Common myeloid progenitor, CD34-positive (primary cell): ENCODE data around the gene AKAP6. TPM values are rescaled to one million over a fixed set of nuclear protein-coding genes. Genes with fewer than 3 reads are reported as not detected.

ENCODE experiments used
- CTCF ChIA-PET: fragments of 350-600 bp; sonication (Branson Sonifier 250); formaldehyde crosslinking; loops from one replicate; lab custom pipeline; 2021; ENCODE audit warnings: antibody characterized with exemption; lab: Charles Lee
- POLR2A ChIA-PET: fragments of 350-600 bp; sonication (Branson Sonifier 250); formaldehyde crosslinking; loops from one replicate; lab custom pipeline; 2021; ENCODE audit warnings: antibody characterized with exemption; lab: Charles Lee
- DNase-seq, 3 donors: peaks; one replicate each; pipeline versions ENCODE4 v3.0.0 to v3.0.0-alpha.2; 2013
- H3K27ac ChIP-seq, 2 experiments: 1 replicate in 1 of 2; 2 replicates in 1 of 2; pipeline ENCODE4 v1.7.0; 2013; ENCODE audit warnings: inconsistent platforms in 2 of 2, low read length in 2 of 2, mild to moderate bottlenecking in 2 of 2, low read depth in 1 of 2, moderate library complexity in 1 of 2; ENCODE audit not compliant: severe bottlenecking in 2 of 2, insufficient read depth in 1 of 2, poor library complexity in 1 of 2
- H3K27me3 ChIP-seq, 5 experiments: replicated peaks in 2 of 5; 1 replicate in 3 of 5; 2 replicates in 2 of 5; pipeline versions ENCODE4 v1.6.1 to v1.7.0; 2013; ENCODE audit warnings: low read length in 4 of 5, mild to moderate bottlenecking in 2 of 5, moderate library complexity in 2 of 5, inconsistent platforms in 1 of 5; ENCODE audit not compliant: insufficient read depth in 5 of 5, control insufficient read depth in 4 of 5
- H3K36me3 ChIP-seq, 4 experiments: 1 replicate in 2 of 4; 2 replicates in 2 of 4; pipeline versions ENCODE4 v1.6.1 to v1.7.0; 2013; ENCODE audit warnings: low read length in 3 of 4, control low read depth in 1 of 4, mild to moderate bottlenecking in 1 of 4; ENCODE audit not compliant: control insufficient read depth in 4 of 4, insufficient read depth in 4 of 4
- H3K4me1 ChIP-seq, 4 experiments: 1 replicate in 3 of 4; 2 replicates in 1 of 4; pipeline versions ENCODE4 v1.6.1 to v1.7.1; 2013; ENCODE audit warnings: low read length in 3 of 4, mild to moderate bottlenecking in 3 of 4, control low read depth in 1 of 4, inconsistent platforms in 1 of 4, moderate library complexity in 1 of 4; ENCODE audit not compliant: control insufficient read depth in 4 of 4, insufficient read depth in 4 of 4; ENCODE audit errors: control extremely low read depth in 1 of 4
- H3K4me3 ChIP-seq, 7 experiments: 1 replicate in 4 of 7; 2 replicates in 3 of 7; pipeline versions ENCODE4 v1.5.1 to v1.7.0; 2013; ENCODE audit warnings: mild to moderate bottlenecking in 7 of 7, low read length in 6 of 7, moderate library complexity in 6 of 7, inconsistent platforms in 2 of 7, low read depth in 2 of 7, control low read depth in 1 of 7; ENCODE audit not compliant: insufficient read depth in 4 of 7, control insufficient read depth in 1 of 7; ENCODE audit errors: extremely low read depth in 1 of 7
- H3K9me3 ChIP-seq, 5 experiments: 1 replicate in 4 of 5; 2 replicates in 1 of 5; pipeline versions ENCODE4 v1.6.1 to v1.7.1; 2013; ENCODE audit warnings: low read length in 4 of 5, mild to moderate bottlenecking in 2 of 5, inconsistent platforms in 1 of 5, low read depth in 1 of 5, moderate library complexity in 1 of 5; ENCODE audit not compliant: control insufficient read depth in 4 of 5, insufficient read depth in 2 of 5; ENCODE audit errors: control extremely low read depth in 1 of 5
- WGBS: methylation state at CpG from one replicate; pipeline ENCODE4 v1.1.5; 2013; ENCODE audit not compliant: insufficient coverage; 5-methylcytosine and 5-hydroxymethylcytosine counted together
- polyA plus RNA-seq: library from polyadenylated mRNA; unstranded; fragments of 120-200 nt; gene quantifications from one replicate; pipeline ENCODE4 v1.2.1, GENCODE V29; 2013

The AKAP6 gene
- 2.0 TPM for polyA plus RNA-seq

- H3K4me1 ChIP-seq, result no peaks in the 10 kb centered on the region
- no peak within 1 kb of the TSS for H3K4me3 ChIP-seq
- H3K27me3 ChIP-seq, result no peaks in the 10 kb centered on the region
- POLR2A ChIA-PET, result no interaction called here
- no peak within 1 kb of the TSS for H3K27ac ChIP-seq
- no peaks in the 10 kb centered on the region for H3K36me3 ChIP-seq
- peaks cover 0 to 3% (median 2%) of the 10 kb centered on the region in 5 experiments for H3K9me3 ChIP-seq
- CTCF ChIA-PET, result no interaction called here
- WGBS, result 96% methylated on average over 7 of the region's 7 CpGs
- DNase-seq, result no peak
Measured at GRCh38 chr14:32329146-32329545, at the start of gene AKAP6. AKAP6 (plus strand) TSS chr14:32329298; CDS start chr14:32433494, 104,196 bp downstream.

GRCh38 chr14:32286602-32287001 lies 42.5 kb upstream of the AKAP6 start:
- ChIA-PET POLR2A (no interaction called here), CTCF (no interaction called here)
- Histone ChIP-seq H3K36me3 (no peaks in the 10 kb centered on the region), H3K4me3 (no peak overlapping the region), H3K4me1 (no peaks in the 10 kb centered on the region), H3K9me3 (peaks cover 0 to 3% (median 0%) of the 10 kb centered on the region in 5 experiments), H3K27me3 (no peaks in the 10 kb centered on the region), H3K27ac (no peak overlapping the region)
- DNase-seq, result no peak
- WGBS, result 57% methylated on average over 1 of the region's 1 CpG

- CTCF ChIA-PET, result interaction anchor here (1.3 kb wide), 1 partner anchor 10 kb away, joined by 3 read pairs; no protein-coding TSS in a partner anchor
- DNase-seq, result no peak
- H3K4me1 ChIP-seq, result no peaks in the 10 kb centered on the region
- H3K9me3 ChIP-seq, result no peaks in the 10 kb centered on the region
- POLR2A ChIA-PET, result no interaction called here
- WGBS, result no CpG with 5 or more reads among the region's 3 CpGs
- no peaks in the 10 kb centered on the region for H3K36me3 ChIP-seq
- no peak overlapping the region for H3K4me3 ChIP-seq
- H3K27ac ChIP-seq, result no peak overlapping the region
- no peaks in the 10 kb centered on the region for H3K27me3 ChIP-seq
Measured at GRCh38 chr14:32296366-32296765, 32.7 kb upstream of the AKAP6 start.

- POLR2A ChIA-PET, result interaction anchor here (0.5 kb wide), 1 partner anchor 82 kb away, joined by 7 read pairs; no protein-coding TSS in a partner anchor
Measured at GRCh38 chr14:32298346-32298745, 30.8 kb upstream of the AKAP6 start.

GRCh38 chr14:32300136-32300535 lies 29.0 kb upstream of the AKAP6 start:
- Histone ChIP-seq H3K9me3 (no peaks in the 10 kb centered on the region), H3K27ac (no peak overlapping the region), H3K36me3 (no peaks in the 10 kb centered on the region), H3K4me1 (no peaks in the 10 kb centered on the region), H3K4me3 (no peak overlapping the region), H3K27me3 (no peaks in the 10 kb centered on the region)
- ChIA-PET CTCF (no interaction called here), POLR2A (no interaction called here)
- no peak for DNase-seq
- WGBS, result 92% methylated on average over 1 of the region's 1 CpG

More at GRCh38 chr14:32298346-32298745, 30.8 kb upstream of the AKAP6 start:
- Histone ChIP-seq H3K27ac (no peak overlapping the region), H3K9me3 (no peaks in the 10 kb centered on the region), H3K27me3 (no peaks in the 10 kb centered on the region), H3K4me3 (no peak overlapping the region), H3K4me1 (no peaks in the 10 kb centered on the region), H3K36me3 (no peaks in the 10 kb centered on the region)
- 100% methylated on average over 1 of the region's 3 CpGs for WGBS
- DNase-seq, result no peak
- CTCF ChIA-PET, result no interaction called here

- H3K27me3 ChIP-seq, result no peaks in the 10 kb centered on the region
- no peaks in the 10 kb centered on the region for H3K9me3 ChIP-seq
- DNase-seq, result no peak
- H3K27ac ChIP-seq, result no peak overlapping the region
- POLR2A ChIA-PET, result no interaction called here
- CTCF ChIA-PET, result no interaction called here
- H3K4me3 ChIP-seq, result no peak overlapping the region
- peaks cover 0 to 6% (median 0%) of the 10 kb centered on the region in 4 experiments for H3K4me1 ChIP-seq
- H3K36me3 ChIP-seq, result no peaks in the 10 kb centered on the region
Measured at GRCh38 chr14:32303865-32304264, 25.2 kb upstream of the AKAP6 start.

- WGBS, result 100% methylated on average over 1 of the region's 3 CpGs
- Histone ChIP-seq H3K36me3 (no peaks in the 10 kb centered on the region), H3K27ac (no peak overlapping the region), H3K4me1 (peaks cover 0 to 6% (median 0%) of the 10 kb centered on the region in 4 experiments), H3K27me3 (no peaks in the 10 kb centered on the region), H3K4me3 (no peak overlapping the region), H3K9me3 (no peaks in the 10 kb centered on the region)
- CTCF ChIA-PET, result no interaction called here
- DNase-seq, result no peak
- POLR2A ChIA-PET, result no interaction called here
Measured at GRCh38 chr14:32304296-32304695, 24.8 kb upstream of the AKAP6 start.
